ENCODE measurements around the gene KLHL26. TPM values are rescaled to one million over a fixed set of nuclear protein-coding genes. Genes with fewer than 3 reads are reported as not detected.
A peak's percentile ranks its signal among the peaks of the same experiment; 100 is the strongest.

KLHL26 gene
- total RNA-seq, 1 donor from 2014 or later, result 11.6 TPM

- Mint-ChIP-seq H3K27ac (no peak overlapping the region), H3K4me3 (ENCODE audit: low read depth) (no peak overlapping the region)
- intact Hi-C loops (cut with micrococcal nuclease), result no loop called here
These were observed 31.7 kb upstream of the KLHL26 start for GRCh38 chr19:18605196-18605545.

DNA sequence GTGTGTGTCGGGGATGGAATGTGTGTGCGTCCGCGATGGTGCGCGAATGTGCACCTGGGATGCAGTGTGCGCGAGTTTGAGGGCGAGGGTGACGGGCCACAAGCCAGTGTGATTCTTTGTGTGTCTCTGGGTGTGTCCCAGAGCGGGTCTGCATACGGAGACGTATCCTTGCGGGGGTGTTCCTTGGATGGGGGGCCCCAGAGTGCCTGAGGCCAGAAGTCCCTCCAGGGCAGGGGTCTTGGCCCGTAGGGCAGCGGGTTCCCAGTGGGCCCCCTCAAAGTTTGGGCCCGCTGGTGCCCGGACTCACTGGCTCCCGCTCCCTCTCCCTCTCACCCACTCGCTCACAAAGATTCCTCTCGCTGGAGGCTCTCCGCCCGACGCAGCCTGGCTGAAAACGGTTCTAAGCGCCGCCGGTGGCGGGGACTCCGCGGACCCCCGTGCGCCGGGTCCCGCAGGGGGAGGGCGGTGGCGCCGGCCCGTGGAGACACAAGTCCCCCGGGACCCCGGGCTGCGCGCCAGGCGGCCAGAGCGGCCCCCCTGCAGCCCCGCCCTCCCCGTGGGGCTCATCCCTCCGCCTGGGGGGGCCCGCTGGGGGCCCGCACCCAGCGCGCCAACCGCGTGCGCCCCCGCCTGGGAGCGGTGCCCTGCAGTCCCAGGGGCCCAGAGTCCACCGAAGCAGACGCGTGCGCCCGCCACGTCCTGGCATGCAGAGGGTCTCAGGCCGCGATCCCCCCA, 31.1 kb upstream of the KLHL26 start:
- Mint-ChIP-seq H3K4me3 (ENCODE audit: low read depth) (no peak overlapping the region), H3K27ac (no peak overlapping the region), H3K27me3 (ENCODE audit: low read depth) (peaks cover 65% of the 10 kb centered on the region), H3K4me1 (ENCODE audit: low read depth) (no peaks in the 10 kb centered on the region), H3K9me3 (no peaks in the 10 kb centered on the region), H3K36me3 (ENCODE audit: low read depth) (no peaks in the 10 kb centered on the region)
- intact Hi-C loops (cut with micrococcal nuclease), result no loop called here
- no peak for DNase-seq (ENCODE audit: low spot score)

More at GRCh38 chr19:18605196-18605545, 31.7 kb upstream of the KLHL26 start:
- Mint-ChIP-seq H3K4me1 (ENCODE audit: low read depth) (no peaks in the 10 kb centered on the region), H3K36me3 (ENCODE audit: low read depth) (no peaks in the 10 kb centered on the region), H3K27me3 (ENCODE audit: low read depth) (peaks cover 62% of the 10 kb centered on the region), H3K9me3 (no peaks in the 10 kb centered on the region)
- no peak for DNase-seq (ENCODE audit: low spot score)

DNA sequence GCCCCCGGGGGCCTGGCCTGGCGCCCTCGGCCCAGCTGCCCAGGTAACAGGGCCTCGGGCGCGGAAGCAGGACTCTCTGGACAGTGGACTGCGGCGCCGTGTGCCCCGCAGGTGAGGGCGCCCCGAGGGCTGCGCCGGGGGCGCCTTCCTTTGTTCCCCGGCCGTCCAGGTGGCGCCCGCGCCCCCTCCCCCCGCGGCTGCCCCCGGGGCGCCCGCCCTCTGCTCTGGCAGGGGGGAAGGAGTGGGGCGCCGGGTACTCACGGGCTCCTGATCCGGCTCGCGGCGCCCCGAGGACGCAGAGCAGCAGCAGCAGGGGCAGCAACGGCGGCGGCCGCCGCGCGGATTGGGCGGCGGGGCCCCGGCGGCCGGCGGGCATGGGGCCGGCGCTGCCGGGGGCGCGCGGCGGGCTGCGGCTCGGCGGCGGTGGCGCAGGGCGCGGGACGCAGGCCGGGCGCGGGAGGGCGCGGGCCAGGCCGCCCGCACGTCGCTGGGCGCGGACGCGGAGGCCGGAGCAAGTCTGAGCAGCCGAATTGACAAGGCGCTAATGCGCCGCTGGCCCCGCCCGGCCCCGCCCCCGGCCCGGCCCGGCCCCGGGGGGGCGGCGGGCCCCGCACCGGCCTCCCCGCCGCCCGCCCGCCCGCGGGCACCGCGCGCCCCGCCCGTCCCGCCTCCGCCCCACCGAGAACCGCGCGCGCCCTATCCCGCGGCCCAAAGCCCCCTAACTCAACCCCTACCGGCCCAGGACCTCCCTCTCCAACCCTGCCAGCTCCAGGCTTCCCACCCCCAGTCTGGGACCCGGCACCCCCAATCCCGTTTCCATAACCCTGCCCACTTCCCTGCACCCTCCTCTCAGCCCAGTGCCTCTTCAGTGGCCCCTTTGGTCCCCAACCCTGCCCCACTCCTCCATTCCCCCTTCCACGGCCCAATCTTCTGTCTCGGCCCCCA, 30.3 kb upstream of the KLHL26 start, which contains the start of gene CRLF1:
Gene CRLF1 (minus strand): TSS at position 519 of the 945 bp plus-strand sequence. CDS start 143 bp downstream, at position 376.
- H3K4me3 Mint-ChIP-seq (ENCODE audit: low read depth), result no peak within 1 kb of the TSS
- DNase-seq (ENCODE audit: low spot score), result no peak
- H3K27ac Mint-ChIP-seq, result no peak within 1 kb of the TSS
- H3K9me3 Mint-ChIP-seq, result no peaks in the 10 kb centered on the region
- peaks cover 70% of the 10 kb centered on the region for H3K27me3 Mint-ChIP-seq (ENCODE audit: low read depth)
- intact Hi-C loops (cut with micrococcal nuclease), result no loop called here
- H3K4me1 Mint-ChIP-seq (ENCODE audit: low read depth), result peaks cover 2% of the 10 kb centered on the region
- no peaks in the 10 kb centered on the region for H3K36me3 Mint-ChIP-seq (ENCODE audit: low read depth)

DNA sequence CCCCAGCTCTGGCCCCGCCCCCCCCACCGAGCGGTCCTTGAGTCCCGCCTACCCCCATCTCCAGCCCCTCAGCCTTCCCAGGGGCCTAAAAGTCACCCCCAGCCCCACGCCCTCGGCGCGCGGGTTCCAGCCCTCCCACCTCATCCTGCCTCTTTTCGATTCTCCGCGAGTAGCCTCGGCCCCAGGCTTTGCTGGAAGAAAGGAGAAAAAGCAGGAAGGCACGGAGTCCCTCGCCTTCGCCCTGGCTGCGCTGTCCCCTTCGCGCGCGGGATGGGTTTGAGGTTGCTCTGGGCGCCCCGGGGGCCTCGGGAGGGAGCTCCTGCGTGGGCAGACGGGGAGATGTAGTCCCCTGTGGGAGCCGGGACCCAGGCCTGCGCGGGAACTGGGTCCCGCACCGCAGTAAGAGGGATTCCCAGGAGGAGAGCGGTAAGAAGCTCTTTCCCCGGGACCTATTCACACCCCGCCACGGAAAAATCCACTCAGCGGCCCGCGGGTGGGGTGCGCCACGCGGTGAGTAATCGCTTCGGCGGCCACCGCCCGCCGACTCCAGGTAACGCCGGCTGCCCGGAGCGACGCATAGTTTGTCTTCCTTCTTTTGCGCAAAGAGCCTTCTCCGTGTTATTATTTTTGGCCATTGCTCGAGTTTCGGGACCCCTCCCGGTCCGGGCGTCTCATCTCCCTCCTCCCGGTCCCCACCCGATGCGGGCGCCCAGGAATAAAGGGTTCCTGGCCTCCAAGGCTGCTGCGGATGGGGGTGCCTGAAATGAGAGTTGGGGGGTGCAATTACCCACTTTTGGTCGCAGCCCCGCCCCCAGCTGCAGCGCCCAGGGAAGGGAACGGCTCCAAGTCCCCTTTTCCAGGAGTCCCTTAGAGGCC, 29.4 kb upstream of the KLHL26 start:
- Mint-ChIP-seq H3K4me1 (ENCODE audit: low read depth) (peaks cover 4% of the 10 kb centered on the region), H3K27me3 (ENCODE audit: low read depth) (peaks cover 69% of the 10 kb centered on the region), H3K27ac (no peak overlapping the region), H3K4me3 (ENCODE audit: low read depth) (no peak overlapping the region), H3K36me3 (ENCODE audit: low read depth) (no peaks in the 10 kb centered on the region), H3K9me3 (no peaks in the 10 kb centered on the region)
- DNase-seq (ENCODE audit: low spot score), result no peak
- intact Hi-C loops (cut with micrococcal nuclease), result no loop called here

GRCh38 chr19:18608102-18608804, 28.6 kb upstream of the KLHL26 start:
- DNase-seq (ENCODE audit: low spot score), result no peak
- H3K4me3 Mint-ChIP-seq (ENCODE audit: low read depth), result no peak overlapping the region
- H3K27me3 Mint-ChIP-seq (ENCODE audit: low read depth), result peaks cover 65% of the 10 kb centered on the region
- H3K9me3 Mint-ChIP-seq, result no peaks in the 10 kb centered on the region
- H3K4me1 Mint-ChIP-seq (ENCODE audit: low read depth), result peaks cover 5% of the 10 kb centered on the region
- H3K27ac Mint-ChIP-seq, result no peak overlapping the region
- no peaks in the 10 kb centered on the region for H3K36me3 Mint-ChIP-seq (ENCODE audit: low read depth)
- intact Hi-C loops (cut with micrococcal nuclease), result no loop called here

DNA sequence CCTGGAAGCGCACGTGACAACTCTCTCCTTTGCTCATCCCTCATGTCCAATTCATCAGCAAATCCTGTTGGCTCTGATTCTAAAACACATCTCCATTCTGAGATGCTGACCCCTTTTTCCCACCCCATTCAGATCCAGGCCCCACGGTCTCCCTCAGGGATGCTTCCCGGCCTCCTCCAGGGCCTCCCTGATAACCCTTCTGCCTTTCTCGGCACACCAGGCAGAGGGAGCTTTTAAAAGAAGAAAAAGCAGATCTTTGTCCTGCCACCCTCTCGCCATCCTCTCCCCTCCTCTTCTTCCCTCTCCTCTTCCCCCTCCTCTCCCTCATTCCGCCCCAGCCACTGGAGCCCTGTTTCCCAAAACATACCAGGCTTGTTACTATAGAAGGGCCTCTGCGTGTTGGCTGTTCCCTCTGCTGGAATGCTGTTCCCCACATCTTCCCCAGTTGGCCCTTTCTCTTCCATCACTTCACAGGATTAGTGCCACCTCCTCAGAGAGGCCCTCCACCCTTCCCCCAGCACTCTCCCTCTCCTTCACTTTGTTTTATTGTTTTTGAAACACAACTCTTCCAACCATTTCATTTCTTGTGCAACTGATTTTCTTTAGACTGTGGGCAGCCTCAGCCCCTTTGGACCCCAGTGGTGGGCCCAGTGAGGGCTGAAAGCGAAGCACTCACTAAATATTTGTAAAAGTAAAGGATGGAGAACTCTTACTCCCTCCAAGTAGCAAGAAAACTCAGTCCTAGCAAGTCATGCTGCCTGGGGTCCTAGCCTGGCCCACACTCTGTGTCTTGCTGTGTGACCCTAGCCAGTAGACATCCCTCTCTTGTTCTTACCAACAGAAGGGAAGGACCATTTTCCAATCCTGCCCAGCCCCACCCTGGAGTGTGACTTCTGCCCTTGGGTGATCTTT, 27.8 kb upstream of the KLHL26 start:
- no peaks in the 10 kb centered on the region for H3K9me3 Mint-ChIP-seq
- no peaks in the 10 kb centered on the region for H3K36me3 Mint-ChIP-seq (ENCODE audit: low read depth)
- H3K27ac Mint-ChIP-seq, result no peak overlapping the region
- peaks cover 5% of the 10 kb centered on the region for H3K4me1 Mint-ChIP-seq (ENCODE audit: low read depth)
- intact Hi-C loops (cut with micrococcal nuclease), result no loop called here
- DNase-seq (ENCODE audit: low spot score), result no peak
- H3K4me3 Mint-ChIP-seq (ENCODE audit: low read depth), result no peak overlapping the region
- H3K27me3 Mint-ChIP-seq (ENCODE audit: low read depth), result peaks cover 69% of the 10 kb centered on the region

GRCh38 chr19:18609717-18610051, 27.1 kb upstream of the KLHL26 start:
- H3K36me3 Mint-ChIP-seq (ENCODE audit: low read depth), result no peaks in the 10 kb centered on the region
- no peak overlapping the region for H3K27ac Mint-ChIP-seq
- DNase-seq (ENCODE audit: low spot score), result no peak
- peaks cover 71% of the 10 kb centered on the region for H3K27me3 Mint-ChIP-seq (ENCODE audit: low read depth)
- peaks cover 5% of the 10 kb centered on the region for H3K4me1 Mint-ChIP-seq (ENCODE audit: low read depth)
- no peak overlapping the region for H3K4me3 Mint-ChIP-seq (ENCODE audit: low read depth)
- intact Hi-C loops (cut with micrococcal nuclease), result loop anchor here (1.0 kb wide), 1 partner anchor 179 kb away; no protein-coding TSS in a partner anchor
- no peaks in the 10 kb centered on the region for H3K9me3 Mint-ChIP-seq

DNA sequence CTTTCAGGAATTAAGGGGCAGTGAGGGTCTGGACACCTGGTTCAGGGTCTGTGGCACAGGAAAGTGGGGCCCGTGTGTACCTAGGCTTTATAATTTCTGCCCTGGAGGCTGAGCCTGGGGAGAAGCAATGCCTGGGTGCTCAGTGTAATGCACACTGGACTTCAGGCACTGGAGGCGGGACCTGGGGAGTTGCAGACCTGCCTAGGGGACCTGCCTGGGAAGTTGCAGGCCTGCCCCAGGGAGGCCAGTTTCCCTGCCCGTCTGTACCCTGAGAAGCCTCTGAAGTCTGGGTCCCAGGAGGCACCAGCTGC, 26.6 kb upstream of the KLHL26 start:
- Mint-ChIP-seq H3K36me3 (ENCODE audit: low read depth) (no peaks in the 10 kb centered on the region), H3K27ac (no peak overlapping the region), H3K27me3 (ENCODE audit: low read depth) (peaks cover 71% of the 10 kb centered on the region), H3K9me3 (no peaks in the 10 kb centered on the region), H3K4me3 (ENCODE audit: low read depth) (no peak overlapping the region), H3K4me1 (ENCODE audit: low read depth) (peaks cover 5% of the 10 kb centered on the region)
- no peak for DNase-seq (ENCODE audit: low spot score)
- intact Hi-C loops (cut with micrococcal nuclease), result loop anchor here (1.0 kb wide), 1 partner anchor 178 kb away; no protein-coding TSS in a partner anchor

DNA sequence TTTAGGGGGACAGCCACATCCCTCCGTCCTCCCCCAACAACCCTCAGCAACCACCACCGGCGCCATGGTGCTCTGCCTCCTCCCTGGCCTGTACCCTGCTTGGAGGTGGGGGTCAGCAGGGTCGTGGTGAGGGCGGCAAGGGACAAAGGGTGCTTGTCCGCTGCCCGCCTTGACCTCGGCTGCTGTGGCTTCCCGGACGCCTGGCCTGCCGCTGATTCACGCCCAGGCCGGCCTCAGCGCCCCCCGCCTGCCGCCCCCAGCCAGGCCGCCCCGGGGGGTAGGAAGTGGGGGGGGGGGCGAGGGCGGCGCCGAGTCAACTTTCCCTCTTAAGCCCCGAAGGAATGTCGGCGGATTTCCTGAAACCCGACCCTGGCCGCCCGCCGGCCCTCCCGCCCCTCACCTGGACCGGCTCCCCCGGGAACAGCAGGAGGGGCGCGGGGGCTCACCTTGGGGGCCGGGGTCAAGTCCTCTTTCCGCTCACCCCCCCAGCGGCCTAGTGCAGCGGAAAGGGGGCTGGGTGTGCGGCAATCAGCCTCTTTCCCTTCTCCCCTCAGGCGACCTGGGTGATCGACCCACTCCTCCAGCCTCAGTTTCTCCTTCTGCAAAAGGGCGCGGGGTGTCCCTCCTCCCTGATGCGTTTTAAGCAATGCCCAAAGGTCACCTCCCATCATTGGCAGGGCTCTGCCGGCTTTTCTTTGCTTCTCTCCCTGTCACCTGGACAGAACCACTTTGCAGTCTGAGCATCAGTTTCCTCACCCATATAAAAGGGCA, 26.1 kb upstream of the KLHL26 start:
- DNase-seq (ENCODE audit: low spot score), result no peak
- peaks cover 5% of the 10 kb centered on the region for H3K4me1 Mint-ChIP-seq (ENCODE audit: low read depth)
- no peak overlapping the region for H3K27ac Mint-ChIP-seq
- no peaks in the 10 kb centered on the region for H3K9me3 Mint-ChIP-seq
- H3K36me3 Mint-ChIP-seq (ENCODE audit: low read depth), result no peaks in the 10 kb centered on the region
- H3K27me3 Mint-ChIP-seq (ENCODE audit: low read depth), result peaks cover 70% of the 10 kb centered on the region
- H3K4me3 Mint-ChIP-seq (ENCODE audit: low read depth), result no peak overlapping the region
- intact Hi-C loops (cut with micrococcal nuclease), result loop anchor here (1.0 kb wide), 1 partner anchor 178 kb away; no protein-coding TSS in a partner anchor

DNA sequence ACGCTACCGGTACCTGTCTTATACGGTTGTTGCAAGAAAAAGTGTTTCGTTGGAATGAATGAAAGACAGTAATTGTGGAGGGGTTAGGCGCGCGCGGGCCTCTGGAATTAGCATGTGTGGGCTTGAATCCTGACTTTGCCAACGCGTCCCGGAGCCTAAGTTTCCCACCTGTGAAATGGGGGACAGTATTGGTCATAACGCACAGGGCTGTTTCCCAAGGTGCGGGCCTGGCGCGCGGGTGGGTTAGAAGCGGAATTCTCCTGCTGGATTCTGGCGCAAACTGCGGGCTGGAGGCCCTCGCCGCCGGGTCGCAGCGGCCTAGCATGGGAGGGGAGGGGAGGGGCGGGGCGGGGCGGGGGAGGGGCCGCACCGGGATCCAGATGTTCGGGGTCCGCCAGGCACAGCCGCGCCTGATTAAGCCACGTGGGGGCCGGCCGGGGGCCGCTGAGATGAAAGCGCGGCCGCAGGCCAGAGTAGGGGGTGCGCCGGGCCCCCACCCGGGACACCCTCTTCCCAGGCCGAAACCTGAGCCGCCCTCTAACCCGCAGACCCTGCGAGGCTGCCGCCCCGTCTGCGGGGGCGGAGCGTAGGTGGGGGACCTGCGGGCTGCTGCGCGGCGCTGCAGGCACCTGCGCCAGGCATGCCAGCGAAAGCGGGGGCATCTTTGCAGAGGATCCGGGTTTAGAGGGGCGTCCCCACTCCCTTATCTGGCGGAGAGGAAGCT, 25.3 kb upstream of the KLHL26 start:
- Mint-ChIP-seq H3K9me3 (no peaks in the 10 kb centered on the region), H3K36me3 (ENCODE audit: low read depth) (no peaks in the 10 kb centered on the region), H3K4me1 (ENCODE audit: low read depth) (peaks cover 5% of the 10 kb centered on the region), H3K27me3 (ENCODE audit: low read depth) (peaks cover 75% of the 10 kb centered on the region), H3K4me3 (ENCODE audit: low read depth) (peak overlapping the region; percentile 26), H3K27ac (no peak overlapping the region)
- no peak for DNase-seq (ENCODE audit: low spot score)
- intact Hi-C loops (cut with micrococcal nuclease), result no loop called here

Measured in activated T-helper 2 cell treated with anti-CD3 and anti-CD28 coated beads, Interferon-gamma antibody, Interleukin-2, Interleukin-4, amounts not matched to agents 10 μg/mL and 5 μg/mL and 100 μg/mL, durations not matched to agents 14 hours and 24 hours and 36 hours (primary cell).